AG09319 (cell line): ENCODE results near the gene ARSG.
A peak's percentile ranks its signal among the peaks of the same experiment; 100 is the strongest.

ENCODE experiments used
- DNase-seq: peaks from one replicate; pipeline ENCODE4 v3.0.0-alpha.2; 2010; ENCODE audit warnings: low read depth; ENCODE audit errors: extremely low read depth
- TF ChIP-seq, protein P1 (sequence below): IDR thresholded peaks from 2 replicates; pipeline ENCODE4 v1.5.1; 2011; ENCODE audit warnings: low read depth, mild to moderate bottlenecking, inconsistent platforms, low read length, moderate library complexity

Gene ARSG

DNA sequence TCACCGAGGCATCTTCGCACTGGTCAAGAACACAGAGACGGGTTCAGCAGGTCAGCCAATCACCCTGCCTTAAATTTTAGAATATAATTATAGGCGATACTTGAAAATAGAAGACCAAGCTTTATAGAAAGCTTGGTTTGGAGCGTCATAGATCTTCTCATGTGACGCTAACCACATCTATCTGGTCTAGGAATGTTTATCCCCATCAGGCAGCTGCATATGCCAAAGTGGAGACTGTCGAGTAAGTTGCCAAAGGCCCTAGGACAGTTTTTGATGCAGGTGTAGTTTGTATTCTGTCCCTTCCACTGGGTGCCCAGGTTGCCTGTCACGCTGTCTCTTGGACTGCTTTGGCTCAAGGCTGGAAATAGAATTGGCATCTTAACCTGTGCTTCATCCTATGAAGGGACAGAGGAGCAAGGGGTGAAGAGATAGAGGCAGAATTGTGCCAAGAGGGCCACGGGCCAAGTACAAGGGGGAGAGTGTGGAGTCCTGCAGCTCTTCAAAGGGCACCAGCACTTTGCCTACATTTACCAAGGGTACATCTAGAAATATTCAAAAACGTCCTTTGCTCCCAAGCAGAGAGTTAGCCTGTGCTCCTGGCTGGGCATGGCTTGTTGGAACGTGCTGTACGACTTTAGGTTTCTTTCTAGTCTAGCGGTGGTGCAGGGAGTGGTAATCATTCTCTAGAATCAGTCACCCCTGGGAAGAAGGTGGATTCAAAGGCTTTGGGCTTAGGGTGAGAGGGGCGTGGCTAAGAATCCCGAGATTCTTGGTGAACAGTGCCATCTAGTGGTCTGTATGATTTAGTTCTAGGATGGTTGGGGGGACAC lies 171.3 kb downstream of the ARSG start:
- DNase-seq: peak; percentile 51
- TF ChIP-seq, protein P1, sequence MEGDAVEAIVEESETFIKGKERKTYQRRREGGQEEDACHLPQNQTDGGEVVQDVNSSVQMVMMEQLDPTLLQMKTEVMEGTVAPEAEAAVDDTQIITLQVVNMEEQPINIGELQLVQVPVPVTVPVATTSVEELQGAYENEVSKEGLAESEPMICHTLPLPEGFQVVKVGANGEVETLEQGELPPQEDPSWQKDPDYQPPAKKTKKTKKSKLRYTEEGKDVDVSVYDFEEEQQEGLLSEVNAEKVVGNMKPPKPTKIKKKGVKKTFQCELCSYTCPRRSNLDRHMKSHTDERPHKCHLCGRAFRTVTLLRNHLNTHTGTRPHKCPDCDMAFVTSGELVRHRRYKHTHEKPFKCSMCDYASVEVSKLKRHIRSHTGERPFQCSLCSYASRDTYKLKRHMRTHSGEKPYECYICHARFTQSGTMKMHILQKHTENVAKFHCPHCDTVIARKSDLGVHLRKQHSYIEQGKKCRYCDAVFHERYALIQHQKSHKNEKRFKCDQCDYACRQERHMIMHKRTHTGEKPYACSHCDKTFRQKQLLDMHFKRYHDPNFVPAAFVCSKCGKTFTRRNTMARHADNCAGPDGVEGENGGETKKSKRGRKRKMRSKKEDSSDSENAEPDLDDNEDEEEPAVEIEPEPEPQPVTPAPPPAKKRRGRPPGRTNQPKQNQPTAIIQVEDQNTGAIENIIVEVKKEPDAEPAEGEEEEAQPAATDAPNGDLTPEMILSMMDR: peak; percentile 60

GRCh38 chr17:68463211-68464019 lies 172.1 kb downstream of the ARSG start:
- TF ChIP-seq, protein P1: no peak
- no peak for DNase-seq

- TF ChIP-seq, protein P1: no peak
Observed at GRCh38 chr17:68468334-68468733, 177.0 kb downstream of the ARSG start.

DNA sequence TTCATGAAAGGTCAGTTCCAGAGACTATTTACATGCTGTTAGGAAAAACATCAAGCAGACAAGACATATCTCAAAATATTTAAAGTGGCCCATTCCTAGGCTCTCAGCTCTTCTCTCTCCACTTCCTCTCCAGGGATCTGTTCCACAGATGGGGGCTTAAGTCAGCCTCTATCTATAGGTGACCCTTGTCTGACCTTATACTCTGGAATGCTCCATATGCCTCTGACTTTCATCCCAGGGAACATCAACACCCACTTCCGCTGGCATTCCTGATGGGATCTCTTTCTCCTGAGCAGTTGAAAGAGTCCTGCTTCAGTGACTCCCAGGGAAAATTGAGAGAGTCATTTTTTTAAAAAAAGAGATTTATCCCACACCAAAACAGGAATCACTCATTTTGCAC lies 177.5 kb downstream of the ARSG start:
- TF ChIP-seq, protein P1: no peak
- DNase-seq: no peak

More at GRCh38 chr17:68468334-68468733, 177.0 kb downstream of the ARSG start:
- DNase-seq: no peak
